NCI-H82 treated with DMSO at 0.1 percent for 48 hours (cell line): Measurements from ENCODE around the gene WDR26.
A peak's percentile ranks its signal among the peaks of the same experiment; 100 is the strongest.

ENCODE experiments used
- DNase-seq: peaks from one replicate; lab custom pipeline; 2025; ENCODE audit not compliant: unreplicated experiment; lab: John Stamatoyannopoulos, UW

The WDR26 gene

GRCh38 chr1:224393294-224393693 lies 41.3 kb downstream of the WDR26 start:
- DNase-seq, result no peak

DNA sequence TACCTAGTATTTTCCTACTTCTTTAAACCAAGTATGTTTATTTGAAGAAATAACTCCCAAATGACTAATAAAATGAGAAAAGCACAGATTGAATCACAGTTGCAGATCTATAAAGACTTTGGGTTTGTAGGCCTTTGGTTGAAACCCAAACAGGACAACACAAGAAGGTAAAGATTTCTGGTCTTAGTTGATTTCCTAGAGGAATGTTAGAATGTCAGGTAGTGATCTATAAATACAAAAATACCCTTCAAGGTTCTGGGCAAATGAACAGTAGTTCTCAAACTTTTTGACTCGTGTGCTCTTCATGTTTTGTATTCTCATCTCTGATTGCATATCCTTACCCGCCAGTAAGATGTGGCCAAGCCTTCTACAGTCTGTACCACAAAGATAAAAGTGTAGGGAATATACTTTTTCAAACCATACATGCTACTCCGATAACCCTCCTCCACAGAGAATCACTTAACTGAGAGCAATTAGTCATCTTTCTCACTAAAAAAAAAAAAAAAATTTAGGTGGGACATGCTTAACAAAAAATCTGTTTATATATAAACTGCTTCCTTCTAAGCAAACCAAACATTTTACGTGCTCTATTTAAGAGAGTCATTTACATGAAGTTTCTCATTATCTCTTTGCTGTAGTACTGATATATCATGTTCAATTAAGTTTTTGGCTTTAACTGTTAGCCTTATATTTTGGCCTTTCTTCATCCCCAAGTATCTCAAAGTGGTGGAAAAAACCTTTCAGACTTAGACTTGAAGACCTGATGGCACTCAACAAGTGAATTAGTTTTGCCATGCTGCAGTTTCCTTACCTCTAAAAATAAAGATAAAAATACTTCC lies 42.0 kb downstream of the WDR26 start:
- no peak for DNase-seq

DNA sequence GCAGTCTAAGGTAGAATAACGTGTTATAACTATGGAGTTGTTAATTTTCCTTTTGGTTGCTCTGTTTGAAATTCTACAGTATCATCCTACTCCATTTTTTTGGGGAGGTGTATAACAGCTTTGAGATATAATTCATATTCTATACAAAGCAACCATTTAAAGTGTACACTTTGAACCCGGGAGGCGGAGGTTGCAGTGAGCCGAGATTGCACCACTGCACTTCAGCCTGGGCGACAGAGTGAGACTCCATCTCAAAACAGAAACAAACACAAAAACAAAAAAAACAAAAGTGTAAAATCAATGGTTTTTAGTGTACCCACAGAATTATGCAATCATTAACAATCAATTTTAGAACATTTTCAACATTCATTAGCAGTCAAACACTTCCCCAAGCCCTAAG lies 44.1 kb downstream of the WDR26 start:
- no peak for DNase-seq

- no peak for DNase-seq
These were observed 46.7 kb downstream of the WDR26 start for GRCh38 chr1:224387943-224388342.

DNA sequence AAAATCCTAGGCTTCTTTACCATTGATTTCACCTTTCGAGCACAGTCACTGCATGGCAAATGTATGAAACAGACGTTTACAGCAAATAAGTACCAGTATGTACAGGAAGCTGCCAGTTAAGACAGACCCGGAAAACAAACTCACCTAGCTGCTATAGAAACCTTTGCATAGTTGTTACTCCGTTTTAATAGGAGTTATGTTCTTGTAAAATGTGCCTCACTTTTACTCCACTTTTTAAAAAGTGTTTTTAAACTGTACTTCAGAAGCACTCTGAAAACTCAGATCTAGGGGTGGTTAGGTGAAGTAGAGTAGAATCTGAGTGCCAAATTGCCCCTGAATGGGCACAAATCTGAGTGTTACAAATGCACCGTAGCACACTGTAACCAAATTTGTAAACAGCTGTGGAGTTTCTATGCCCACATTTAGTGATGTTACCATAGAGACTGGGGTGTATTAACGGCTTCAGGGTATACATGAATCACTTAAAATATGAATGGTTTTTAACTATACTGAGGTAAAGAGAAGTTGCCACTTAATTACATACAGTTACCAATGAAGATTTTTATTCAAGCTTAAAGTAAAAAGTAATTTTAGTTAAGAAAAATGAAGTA lies 47.2 kb downstream of the WDR26 start:
- DNase-seq, result no peak

GRCh38 chr1:224383218-224383617 lies 51.4 kb downstream of the WDR26 start:
- no peak for DNase-seq

DNA sequence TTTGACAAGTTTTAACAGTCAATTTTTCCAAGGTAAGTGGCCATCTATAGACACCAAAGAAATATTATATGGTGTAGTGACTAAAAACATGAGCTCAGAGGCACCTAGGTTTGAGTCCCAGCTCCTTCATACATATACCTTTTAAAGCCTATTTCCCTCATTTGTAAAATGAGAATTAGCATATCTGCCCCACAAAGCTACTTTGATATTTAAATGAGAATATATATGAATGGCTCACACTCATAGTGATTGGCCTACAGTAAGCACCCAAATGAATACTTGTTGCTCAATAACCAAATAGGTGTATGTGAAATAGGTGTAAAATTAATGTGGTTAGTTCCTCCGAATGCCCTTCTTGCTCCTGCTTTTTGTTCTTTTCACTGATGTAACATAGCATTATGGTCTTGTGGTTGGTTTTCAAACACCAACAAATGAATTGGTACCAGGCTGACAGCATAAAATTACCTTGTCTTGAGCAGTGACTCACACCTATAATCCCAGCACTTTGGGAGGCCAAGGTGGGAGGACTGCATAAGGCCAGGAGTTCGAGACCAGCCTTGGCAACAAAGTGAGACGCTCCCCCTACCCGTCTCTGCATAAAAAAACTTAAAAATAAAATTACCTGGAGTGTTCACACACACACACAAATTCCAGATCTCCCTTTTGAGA lies 52.6 kb downstream of the WDR26 start:
- no peak for DNase-seq

GRCh38 chr1:224380003-224380402 lies 54.6 kb downstream of the WDR26 start:
- no peak for DNase-seq

GRCh38 chr1:224378855-224379631 lies 55.6 kb downstream of the WDR26 start:
- no peak for DNase-seq

DNA sequence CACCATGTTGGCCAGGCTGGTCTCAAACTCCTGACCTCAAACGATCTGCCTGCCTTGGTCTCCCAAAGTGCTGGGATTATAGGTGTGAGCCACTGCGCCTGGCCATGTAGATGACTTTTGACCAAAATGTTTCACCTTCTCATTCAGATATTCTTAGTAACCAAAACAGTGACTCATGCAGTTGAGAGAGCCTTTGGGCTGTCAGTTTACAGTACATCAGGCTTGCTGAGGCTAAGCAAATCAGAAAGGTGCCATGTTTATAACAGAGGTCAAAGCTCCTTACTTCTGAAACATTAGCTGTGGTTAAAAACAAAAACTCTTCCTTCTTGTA lies 57.0 kb downstream of the WDR26 start:
- no peak for DNase-seq

DNA sequence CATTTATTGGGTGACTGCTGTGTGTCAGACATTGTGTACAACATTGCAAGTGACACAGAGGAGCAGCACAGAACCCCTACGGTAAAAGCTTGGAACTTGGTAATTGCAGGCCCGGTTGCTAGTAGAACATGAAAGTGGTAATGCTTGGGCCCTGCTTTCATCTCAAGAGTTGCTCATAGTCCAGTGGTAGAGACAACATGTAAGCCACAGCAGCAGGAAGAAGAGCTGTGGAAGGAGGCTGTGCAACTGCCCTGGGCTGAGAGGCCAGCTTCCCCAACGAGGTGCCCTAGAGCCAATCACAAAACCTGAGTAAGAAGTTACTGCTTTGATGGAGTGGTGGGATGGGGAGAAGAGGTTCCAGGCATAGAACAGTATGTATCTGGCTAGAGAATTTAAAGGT lies 59.5 kb downstream of the WDR26 start:
- no peak for DNase-seq

GRCh38 chr1:224373008-224373590 lies 61.5 kb downstream of the WDR26 start:
- no peak for DNase-seq

GRCh38 chr1:224368409-224368808 lies 66.2 kb downstream of the WDR26 start:
- DNase-seq, result no peak

- no peak for DNase-seq
These were observed 75.4 kb downstream of the WDR26 start for GRCh38 chr1:224359207-224359606.

GRCh38 chr1:224358237-224358636 lies 76.4 kb downstream of the WDR26 start:
- no peak for DNase-seq

DNA sequence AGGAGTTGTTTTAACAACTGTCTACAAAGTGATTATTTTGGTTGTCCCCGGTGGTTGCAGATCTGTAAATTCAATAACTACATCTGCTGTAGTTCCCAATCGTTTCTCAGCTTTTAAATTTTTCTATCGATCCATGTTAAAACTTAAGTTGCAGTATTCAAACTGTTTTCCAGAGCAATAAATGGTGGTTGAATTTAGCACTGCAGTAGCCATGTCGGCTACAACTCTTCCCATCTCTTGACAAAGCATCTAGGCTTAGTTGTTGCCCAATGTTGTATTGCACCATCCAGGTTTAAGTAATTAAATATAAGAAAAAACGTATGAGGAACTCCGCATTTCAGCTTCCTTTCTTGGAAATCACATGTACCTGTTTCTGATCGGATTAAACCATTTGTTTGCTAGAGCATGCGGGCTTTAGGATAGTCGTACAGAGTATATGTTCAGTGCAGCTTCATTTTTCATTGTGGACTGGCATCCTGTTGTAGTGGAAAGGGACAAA lies 76.9 kb downstream of the WDR26 start:
- peak; percentile 31 for DNase-seq

- DNase-seq, result peak; percentile 98
These were observed 77.6 kb downstream of the WDR26 start, which contains the start of gene CNIH4 for GRCh38 chr1:224356685-224357625. Gene CNIH4, plus strand, starts transcription at chr1:224356879. Its CDS starts 46 bp downstream, at chr1:224356925.

GRCh38 chr1:224353975-224354925 lies 80.3 kb downstream of the WDR26 start:
- no peak for DNase-seq
